Stimulated activated CD8-positive, alpha-beta memory T cell treated with anti-CD3 and anti-CD28 coated beads, Interleukin-4, amount 100 ng/mL, for 4 hours (primary cell): ENCODE measurements around the gene ITGAD.

ENCODE experiments used
- DNase-seq, 2 donors: peaks; one replicate each; pipeline ENCODE4 v3.0.0-alpha.2; 2020; ENCODE audit warnings: low read depth in 2 of 2, low spot score in 1 of 2

Gene ITGAD

DNA sequence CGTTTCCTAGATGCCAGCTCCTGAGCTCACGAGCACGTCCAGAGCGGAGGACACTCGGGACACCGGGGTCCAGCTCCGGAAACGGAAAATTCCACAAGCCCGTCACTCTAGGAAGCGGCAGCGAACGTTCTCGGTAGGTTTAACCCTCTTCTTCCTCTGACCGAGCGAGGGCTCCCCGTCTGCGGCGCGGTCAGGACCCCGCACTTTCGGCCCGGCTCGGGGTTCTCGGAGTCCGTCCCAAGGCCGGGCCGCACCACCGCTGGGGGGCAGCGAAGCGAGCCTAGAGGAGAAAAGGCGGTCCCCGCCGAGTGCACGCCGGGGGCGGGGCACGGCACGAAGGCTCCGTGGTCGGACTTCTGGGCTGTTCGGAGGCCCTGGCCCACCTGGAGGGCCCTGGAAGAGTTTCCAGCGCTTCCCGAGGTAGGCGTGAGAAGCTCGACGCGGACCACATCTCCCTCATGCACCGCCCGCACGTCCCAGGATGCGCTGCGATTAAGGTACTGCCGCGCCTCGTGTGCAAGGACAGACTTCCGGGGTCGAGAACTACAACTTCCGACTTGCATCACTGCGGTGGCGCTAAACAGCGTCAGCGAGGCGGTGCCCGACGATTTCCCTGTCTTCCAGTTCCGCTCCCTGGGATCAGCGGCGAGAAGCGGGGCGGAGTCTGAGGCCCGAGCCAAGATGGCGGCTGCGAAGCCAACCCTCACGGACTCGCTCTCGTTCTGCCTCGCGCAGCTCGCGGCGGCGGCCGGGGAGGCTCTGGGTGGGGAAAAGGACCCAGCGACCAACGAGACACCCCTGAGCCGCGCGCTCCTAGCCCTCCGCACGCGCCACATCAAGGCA, 65.9 kb downstream of the ITGAD start, which contains the start of gene ARMC5:
TSS of gene ARMC5 (plus strand) at position 658 of the 843 bp plus-strand sequence. CDS start at position 682, 24 bp downstream.
- peak; percentile 92 to 95 for DNase-seq

DNA sequence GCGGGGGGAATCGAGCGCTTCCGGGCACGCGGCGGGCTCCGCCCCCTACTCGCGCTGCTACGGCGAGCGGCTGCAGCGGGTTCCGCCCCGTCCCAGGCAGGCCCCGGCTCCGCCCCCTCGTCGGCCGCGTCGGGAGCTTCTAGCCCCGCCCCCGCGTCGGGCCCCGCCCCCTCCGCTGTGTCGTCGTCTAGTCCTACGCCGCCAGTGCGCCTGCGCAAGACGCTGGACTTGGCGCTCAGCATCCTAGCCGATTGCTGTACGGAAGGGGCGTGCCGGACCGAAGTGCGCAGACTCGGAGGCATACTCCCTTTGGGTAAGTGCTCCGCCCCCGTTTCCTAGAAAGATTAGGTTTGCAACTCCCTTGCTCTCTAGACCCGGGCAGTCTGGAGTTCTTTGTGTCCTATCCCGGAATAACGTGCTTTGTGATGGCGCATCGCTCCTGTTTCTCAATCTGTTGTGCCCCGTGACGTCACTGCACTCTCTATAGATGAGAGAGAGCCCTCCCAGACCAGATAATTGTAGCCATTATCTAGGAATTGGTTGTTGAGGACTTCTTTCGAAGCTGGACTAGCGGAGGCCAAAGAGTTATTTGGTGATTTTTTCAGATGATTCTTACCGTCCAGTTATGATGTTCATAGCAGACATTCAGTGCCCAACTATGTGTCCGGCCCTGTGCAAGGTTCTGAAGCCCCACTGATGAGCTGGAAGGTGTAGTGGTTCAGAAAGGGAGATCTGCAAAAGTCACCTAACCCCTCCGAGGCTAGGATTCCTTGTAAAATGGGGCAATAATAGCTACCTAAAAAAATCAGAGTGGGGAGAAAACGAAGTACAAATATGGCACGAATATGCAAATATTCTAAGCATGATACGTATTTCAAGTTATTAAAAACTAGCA, 66.8 kb downstream of the ITGAD start:
- peak; percentile 100 for DNase-seq

- DNase-seq, result no peak
These were observed 67.5 kb downstream of the ITGAD start for GRCh38 chr16:31460582-31461002.

- no peak for DNase-seq
These were observed 68.2 kb downstream of the ITGAD start for GRCh38 chr16:31461201-31461920.

DNA sequence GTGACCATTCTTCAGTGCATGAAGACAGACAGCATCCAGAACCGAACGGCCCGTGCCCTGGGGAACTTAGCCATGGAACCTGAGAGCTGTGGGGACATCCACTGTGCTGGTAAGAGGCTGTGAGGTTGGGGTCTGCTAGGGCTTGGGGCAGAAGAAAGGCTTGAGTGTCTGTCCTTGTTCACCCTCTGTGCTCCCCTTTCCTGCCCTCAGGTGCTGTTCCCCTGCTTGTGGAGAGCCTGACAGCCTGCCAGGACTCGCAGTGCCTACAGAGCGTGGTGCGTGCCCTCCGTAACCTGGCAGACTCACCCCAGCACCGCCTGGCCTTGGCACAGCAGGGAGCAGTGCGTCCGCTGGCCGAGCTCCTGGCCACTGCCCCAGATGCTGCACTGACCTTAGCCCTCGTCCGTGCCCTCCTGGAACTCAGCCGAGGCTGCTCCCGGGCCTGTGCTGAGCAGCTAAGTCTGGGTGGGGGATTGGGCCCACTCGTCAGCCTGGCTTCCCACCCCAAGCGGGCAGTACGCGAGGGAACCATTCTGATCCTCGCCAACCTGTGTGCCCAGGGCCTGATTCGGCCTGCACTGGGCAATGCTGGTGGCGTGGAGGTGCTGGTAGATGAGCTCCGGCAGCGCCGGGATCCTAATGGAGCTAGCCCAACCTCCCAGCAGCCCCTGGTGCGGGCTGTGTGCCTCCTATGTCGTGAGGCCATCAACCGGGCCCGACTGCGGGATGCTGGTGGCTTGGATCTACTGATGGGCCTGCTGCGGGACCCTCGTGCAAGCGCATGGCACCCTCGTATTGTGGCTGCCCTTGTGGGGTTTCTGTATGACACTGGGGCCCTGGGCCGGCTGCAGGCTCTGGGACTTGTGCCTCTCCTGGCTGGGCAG, 69.0 kb downstream of the ITGAD start:
- DNase-seq, result no peak

GRCh38 chr16:31464348-31464769, 71.2 kb downstream of the ITGAD start:
- no peak for DNase-seq

- DNase-seq, result no peak
These were observed 71.7 kb downstream of the ITGAD start for GRCh38 chr16:31464781-31465260.

- DNase-seq, result no peak
These were observed 72.7 kb downstream of the ITGAD start for GRCh38 chr16:31465788-31466370.

DNA sequence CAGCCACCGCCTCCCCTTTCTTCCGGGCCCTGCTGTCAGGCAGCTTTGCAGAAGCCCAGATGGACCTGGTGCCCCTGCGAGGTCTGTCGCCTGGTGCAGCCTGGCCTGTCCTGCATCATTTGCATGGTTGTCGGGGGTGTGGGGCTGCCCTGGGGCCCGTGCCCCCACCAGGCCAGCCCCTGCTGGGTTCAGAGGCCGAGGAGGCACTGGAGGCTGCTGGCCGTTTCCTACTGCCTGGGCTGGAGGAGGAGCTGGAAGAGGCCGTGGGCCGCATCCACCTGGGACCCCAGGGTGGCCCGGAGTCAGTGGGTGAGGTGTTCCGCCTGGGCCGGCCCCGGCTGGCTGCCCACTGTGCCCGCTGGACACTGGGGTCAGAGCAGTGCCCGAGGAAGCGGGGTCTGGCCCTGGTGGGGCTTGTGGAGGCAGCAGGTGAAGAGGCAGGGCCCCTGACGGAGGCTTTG, 73.3 kb downstream of the ITGAD start:
- DNase-seq, result no peak

GRCh38 chr16:31467151-31467773, 74.1 kb downstream of the ITGAD start:
- no peak for DNase-seq

- DNase-seq, result no peak
These were observed 74.7 kb downstream of the ITGAD start for GRCh38 chr16:31467858-31468257.

GRCh38 chr16:31470615-31471014, 77.5 kb downstream of the ITGAD start:
- DNase-seq, result no peak

DNA sequence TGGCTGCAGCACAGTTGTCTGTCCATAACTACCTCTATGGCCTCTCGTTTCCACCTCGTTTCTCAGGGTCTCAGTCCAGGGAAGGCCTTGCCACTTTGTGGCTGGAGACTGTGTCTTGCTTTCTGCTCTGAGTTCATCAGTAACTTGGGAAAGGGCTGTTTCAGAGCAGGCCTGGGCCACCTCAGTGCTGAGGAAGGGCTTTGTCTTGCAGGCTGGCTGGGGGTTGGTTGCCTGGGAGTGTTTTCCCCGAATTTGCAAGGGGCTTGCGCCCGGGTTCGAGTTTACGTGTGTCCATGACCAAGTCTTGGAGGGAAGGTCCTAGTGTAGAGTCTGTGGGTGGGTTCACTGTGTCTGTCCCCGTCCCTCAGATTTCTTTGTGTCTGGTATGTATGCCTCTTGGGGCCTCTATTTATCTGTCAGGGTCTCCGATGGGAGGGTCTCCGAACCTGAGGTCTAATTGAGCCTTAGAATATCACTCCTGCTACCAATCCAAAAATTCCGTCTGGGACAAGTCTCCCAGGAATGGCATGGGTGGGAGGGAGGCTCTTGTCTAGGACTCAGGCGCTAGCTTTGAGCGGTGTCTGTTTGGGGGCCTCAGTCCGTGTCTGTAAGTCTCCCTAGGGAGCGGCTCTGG, 78.2 kb downstream of the ITGAD start:
- no peak for DNase-seq

GRCh38 chr16:31471875-31472708, 79.0 kb downstream of the ITGAD start, which contains the start of gene TGFB1I1:
Gene TGFB1I1, plus strand, starts transcription at chr16:31472152. Its CDS starts 37 bp downstream, at chr16:31472189.
- no peak for DNase-seq

GRCh38 chr16:31472709-31473203, 79.6 kb downstream of the ITGAD start:
- DNase-seq, result no peak

DNA sequence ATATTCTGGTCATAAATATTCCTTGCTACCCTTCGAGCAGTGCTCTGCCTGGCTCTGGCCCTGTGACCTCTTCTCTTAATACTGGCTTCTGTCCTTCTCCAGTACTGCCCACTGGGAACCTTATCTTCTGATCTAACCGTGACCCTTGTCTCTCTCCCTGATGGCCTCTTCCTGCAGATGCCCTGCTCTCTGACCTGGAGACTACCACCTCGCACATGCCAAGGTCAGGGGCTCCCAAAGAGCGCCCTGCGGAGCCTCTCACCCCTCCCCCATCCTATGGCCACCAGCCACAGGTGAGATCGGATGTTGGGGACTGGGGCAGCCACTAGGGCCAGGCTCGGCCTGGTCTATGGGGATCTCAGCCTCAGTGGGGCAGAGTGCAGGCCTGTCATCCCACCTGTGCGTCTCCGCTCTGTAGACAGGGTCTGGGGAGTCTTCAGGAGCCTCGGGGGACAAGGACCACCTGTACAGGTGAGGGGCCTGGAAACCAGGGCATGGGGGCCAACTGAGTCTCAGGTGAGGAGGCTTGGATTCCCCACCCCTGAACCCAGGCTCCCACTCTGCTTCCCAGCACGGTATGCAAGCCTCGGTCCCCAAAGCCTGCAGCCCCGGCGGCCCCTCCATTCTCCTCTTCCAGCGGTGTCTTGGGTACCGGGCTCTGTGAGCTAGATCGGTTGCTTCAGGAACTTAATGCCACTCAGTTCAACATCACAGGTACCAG, 80.3 kb downstream of the ITGAD start:
- no peak for DNase-seq
